H9 (cell line): Measurements from ENCODE around the gene EFHD2. TPM values are rescaled to one million over a fixed set of nuclear protein-coding genes. Genes with fewer than 3 reads are reported as not detected.
A peak's percentile ranks its signal among the peaks of the same experiment; 100 is the strongest.

Experiments
- DNase-seq: peaks from one replicate; pipeline ENCODE4 v3.0.0-alpha.2; 2017
- H2AFZ ChIP-seq: one replicate; pipeline ENCODE4 v1.6.1; 2013; ENCODE audit warnings: mild to moderate bottlenecking, low read length, control low read depth, moderate library complexity
- H2AK5ac ChIP-seq: 2 replicates; pipeline ENCODE4 v1.6.1; 2013; ENCODE audit warnings: low read length, control low read depth, mixed read lengths; ENCODE audit not compliant: insufficient read length
- H2BK120ac ChIP-seq: one replicate; pipeline ENCODE4 v1.6.1; 2013; ENCODE audit warnings: low read depth, mild to moderate bottlenecking, low read length, control low read depth, inconsistent platforms; ENCODE audit not compliant: poor library complexity, severe bottlenecking
- H2BK12ac ChIP-seq: 2 replicates; pipeline ENCODE4 v1.6.1; 2013; ENCODE audit warnings: low read length, control low read depth, mixed read lengths, low read depth; ENCODE audit not compliant: insufficient read length
- H2BK15ac ChIP-seq: 2 replicates; pipeline ENCODE4 v1.6.1; 2013; ENCODE audit warnings: low read depth, low read length, control low read depth
- H2BK20ac ChIP-seq: one replicate; pipeline ENCODE4 v1.6.1; 2013; ENCODE audit warnings: low read depth, mild to moderate bottlenecking, low read length, control low read depth, inconsistent platforms; ENCODE audit not compliant: poor library complexity, severe bottlenecking
- H2BK5ac ChIP-seq: 2 replicates; pipeline ENCODE4 v1.6.1; 2013; ENCODE audit warnings: low read length, control low read depth, mixed read lengths; ENCODE audit not compliant: insufficient read length
- H3K14ac ChIP-seq: 2 replicates; pipeline ENCODE4 v1.6.1; 2013; ENCODE audit warnings: low read length, control low read depth; ENCODE audit not compliant: insufficient read depth
- H3K18ac ChIP-seq: 2 replicates; pipeline ENCODE4 v1.6.1; 2013; ENCODE audit warnings: low read depth, mild to moderate bottlenecking, mixed read lengths, low read length, control low read depth; ENCODE audit not compliant: insufficient read length
- H3K23ac ChIP-seq: 2 replicates; pipeline ENCODE4 v1.6.1; 2013; ENCODE audit warnings: low read length, control low read depth, mixed read lengths, low read depth; ENCODE audit not compliant: insufficient read length
- H3K23me2 ChIP-seq: 2 replicates; pipeline ENCODE4 v1.6.1; 2013; ENCODE audit warnings: low read depth, mild to moderate bottlenecking, mixed read lengths, low read length, control low read depth; ENCODE audit not compliant: insufficient read length, poor library complexity, severe bottlenecking
- H3K27ac ChIP-seq: 2 replicates; pipeline ENCODE4 v1.5.1; 2013; ENCODE audit warnings: low read length, control low read depth, mixed read lengths, low read depth; ENCODE audit not compliant: insufficient read length
- H3K27me3 ChIP-seq: 2 replicates; pipeline ENCODE4 v1.6.1; 2013; ENCODE audit warnings: low read length, control low read depth, inconsistent platforms; ENCODE audit not compliant: insufficient read depth
- H3K4ac ChIP-seq: 2 replicates; pipeline ENCODE4 v1.6.1; 2013; ENCODE audit warnings: low read depth, mild to moderate bottlenecking, control low read depth, inconsistent platforms, low read length, moderate library complexity
- H3K4me1 ChIP-seq: 2 replicates; pipeline ENCODE4 v1.6.1; 2013; ENCODE audit warnings: low read length, control low read depth, inconsistent platforms; ENCODE audit not compliant: insufficient read depth
- H3K4me2 ChIP-seq: 2 replicates; pipeline ENCODE4 v1.6.1; 2013; ENCODE audit warnings: low read length, control low read depth, mixed read lengths; ENCODE audit not compliant: insufficient read length, insufficient read depth
- H3K56ac ChIP-seq: 2 replicates; pipeline ENCODE4 v1.6.1; 2013; ENCODE audit warnings: low read depth, mild to moderate bottlenecking, mixed read lengths, low read length, control low read depth; ENCODE audit not compliant: insufficient read length
- H3K79me1 ChIP-seq: 2 replicates; pipeline ENCODE4 v1.6.1; 2013; ENCODE audit warnings: low read depth, mild to moderate bottlenecking, moderate library complexity, low read length, control low read depth, inconsistent platforms; ENCODE audit not compliant: insufficient read depth, poor library complexity, severe bottlenecking
- H3K79me2 ChIP-seq: 2 replicates; pipeline ENCODE4 v1.6.1; 2013; ENCODE audit warnings: low read length, control low read depth, inconsistent platforms; ENCODE audit not compliant: insufficient read depth
- H3K9ac ChIP-seq: 2 replicates; pipeline ENCODE4 v1.6.1; 2013; ENCODE audit warnings: low read length, control low read depth, mixed read lengths; ENCODE audit not compliant: insufficient read length; ENCODE audit errors: extremely low read depth
- H3K9me3 ChIP-seq: one replicate; pipeline ENCODE4 v1.6.1; 2013; ENCODE audit warnings: low read depth, low read length, inconsistent platforms; ENCODE audit not compliant: control insufficient read depth
- H3T11ph ChIP-seq: one replicate; pipeline ENCODE4 v1.6.1; 2013; ENCODE audit warnings: mild to moderate bottlenecking, low read length, control low read depth, inconsistent platforms
- H4K20me1 ChIP-seq: one replicate; pipeline ENCODE4 v1.6.1; 2013; ENCODE audit not compliant: control insufficient read depth, insufficient read length, insufficient read depth
- H4K5ac ChIP-seq: 2 replicates; pipeline ENCODE4 v1.6.1; 2013; ENCODE audit warnings: low read depth, mild to moderate bottlenecking, mixed read lengths, low read length, control low read depth; ENCODE audit not compliant: insufficient read length
- H4K8ac ChIP-seq: replicated peaks from 2 replicates; pipeline ENCODE4 v1.6.1; 2013; ENCODE audit warnings: low read length, control low read depth, mixed read lengths, low read depth; ENCODE audit not compliant: insufficient read length
- H4K91ac ChIP-seq: 2 replicates; pipeline ENCODE4 v1.6.1; 2013; ENCODE audit warnings: low read depth, mild to moderate bottlenecking, moderate library complexity, mixed read lengths, low read length, control low read depth; ENCODE audit not compliant: insufficient read length
- H3K27ac Mint-ChIP-seq, 3 experiments: 2 replicates in 2 of 3; 3 replicates in 1 of 3; pipeline ENCODE4 v1.8.0; 2020 to 2021; ENCODE audit warnings: mixed read lengths in 3 of 3, mild to moderate bottlenecking in 1 of 3, moderate library complexity in 1 of 3
- H3K27me3 Mint-ChIP-seq: 2 replicates; pipeline ENCODE4 v1.8.0; 2021; ENCODE audit warnings: low read depth, mild to moderate bottlenecking, moderate library complexity, mixed read lengths
- H3K36me3 Mint-ChIP-seq, 3 experiments: 2 replicates in 2 of 3; 3 replicates in 1 of 3; pipeline ENCODE4 v1.8.0; 2020 to 2021; ENCODE audit warnings: low read depth in 3 of 3, mixed read lengths in 3 of 3; ENCODE audit not compliant: insufficient read depth in 1 of 3
- H3K4me1 Mint-ChIP-seq, 2 experiments: 2 replicates each; pipeline ENCODE4 v1.8.0; 2020; ENCODE audit warnings: mixed read lengths in 2 of 2
- H3K4me3 Mint-ChIP-seq, 2 experiments: 2 replicates in 1 of 2; 3 replicates in 1 of 2; pipeline ENCODE4 v1.8.0; 2020 to 2021; ENCODE audit warnings: mild to moderate bottlenecking in 2 of 2, mixed read lengths in 2 of 2, moderate library complexity in 1 of 2
- H3K9me3 Mint-ChIP-seq, 2 experiments: 2 replicates in 1 of 2; 3 replicates in 1 of 2; pipeline ENCODE4 v1.8.0; 2020; ENCODE audit warnings: mild to moderate bottlenecking in 2 of 2, mixed read lengths in 2 of 2, moderate library complexity in 1 of 2
- CTCF ChIP-seq: fragments of 200-600 bp; sonication (generic); conservative IDR thresholded peaks from 3 replicates; pipeline ENCODE4 v1.8.0; 2021; ENCODE audit warnings: antibody characterized with exemption, mild to moderate bottlenecking
- WGBS: extraction: QIAGEN DNeasy Blood & Tissue Kit; methylation state at CpG from one replicate; pipeline ENCODE4 v1.1.7; 2013; ENCODE audit warnings: missing lambda C conversion rate, low lambda C conversion rate, mixed read lengths; ENCODE audit not compliant: insufficient read length; ENCODE audit errors: extremely low coverage; 5-methylcytosine and 5-hydroxymethylcytosine counted together
- total RNA-seq: library from RNA; stranded (reverse); gene quantifications from 2 replicates; pipeline ENCODE4 v1.2.1, GENCODE V29; 2021

The EFHD2 gene
- total RNA-seq, 1 experiment from 2014 or later = 16.5 TPM

- no CpG with 5 or more reads among the region's 19 CpGs for WGBS
- peak; percentile 86 for DNase-seq
- no peak overlapping the region for H3K27ac ChIP-seq
Measured at GRCh38 chr1:15430787-15431570, 21.3 kb downstream of the EFHD2 start.

More at GRCh38 chr1:15430787-15431570, 21.3 kb downstream of the EFHD2 start:
- TF ChIP-seq CTCF = peak; percentile 96
- Histone ChIP-seq H3K79me2 (no peaks in the 10 kb centered on the region), H2AK5ac (no peak overlapping the region), H3K4ac (no peak overlapping the region), H4K8ac (no peak overlapping the region), H2BK20ac (no peak overlapping the region), H2BK15ac (no peak overlapping the region), H3T11ph (no peak overlapping the region), H2BK120ac (no peak overlapping the region), H3K9ac (no peak overlapping the region), H3K4me1 (no peaks in the 10 kb centered on the region), H3K14ac (no peak overlapping the region), H3K4me2 (no peak overlapping the region), H2AFZ (no peak overlapping the region), H3K27me3 (no peaks in the 10 kb centered on the region), H3K23ac (no peak overlapping the region), H3K56ac (no peak overlapping the region), H2BK12ac (no peak overlapping the region), H2BK5ac (no peak overlapping the region), H4K20me1 (no peaks in the 10 kb centered on the region), H4K91ac (no peak overlapping the region), H4K5ac (no peak overlapping the region), H3K18ac (no peak overlapping the region), H3K23me2 (no peaks in the 10 kb centered on the region), H3K9me3 (no peaks in the 10 kb centered on the region), H3K79me1 (no peaks in the 10 kb centered on the region)
- peaks cover 0 to 4% (median 3%) of the 10 kb centered on the region in 3 experiments; a peak in 4 of 7 replicates for H3K36me3 Mint-ChIP-seq
- no peaks in the 10 kb centered on the region; the same call in 1 of the 2 replicates for H3K27me3 Mint-ChIP-seq
- H3K4me3 Mint-ChIP-seq = no peak overlapping the region
- H3K4me1 Mint-ChIP-seq = peaks cover 13 to 22% of the 10 kb centered on the region in 2 experiments
- peak overlapping the region in 1 of 3 experiments; percentile 62; a peak in 1 of 7 replicates for H3K27ac Mint-ChIP-seq
- no peaks in the 10 kb centered on the region; a peak in 1 of 5 replicates for H3K9me3 Mint-ChIP-seq
